AG04450 (cell line): Measurements from ENCODE around the gene SMIM31. TPM values are rescaled to one million over a fixed set of nuclear protein-coding genes. Genes with fewer than 3 reads are reported as not detected.

Experiments used
- CTCF ChIA-PET: fragments of 300-600, 350-600 bp; formaldehyde crosslinking; extraction: SDS; loops from one replicate; lab custom pipeline; 2022; ENCODE audit warnings: antibody characterized with exemption, inconsistent platforms; lab: Charles Lee
- POLR2A ChIA-PET: fragments of 350-600 bp; formaldehyde crosslinking; extraction: SDS; loops from one replicate; lab custom pipeline; 2021; ENCODE audit warnings: antibody characterized with exemption, inconsistent platforms; lab: Yijun Ruan, JAX
- DNase-seq: peaks from one replicate; pipeline ENCODE4 v3.0.0-alpha.2; 2011; ENCODE audit warnings: low read depth, low spot score
- H3K27ac ChIP-seq: one replicate; pipeline ENCODE4 v1.5.1; 2012; ENCODE audit warnings: low read depth, low read length, control low read depth
- H3K27me3 ChIP-seq: one replicate; pipeline ENCODE4 v1.6.0; 2012; ENCODE audit warnings: low read length; ENCODE audit not compliant: control insufficient read depth, insufficient read depth
- H3K4me3 ChIP-seq: 2 replicates; pipeline ENCODE4 v1.5.1; 2011; ENCODE audit warnings: mild to moderate bottlenecking, low read depth, low read length, control low read depth
- H3K9me3 ChIP-seq: 2 replicates; pipeline ENCODE4 v1.5.1; 2012; ENCODE audit warnings: low read length; ENCODE audit not compliant: control insufficient read depth, insufficient read depth
- polyA plus RNA-seq: library from polyadenylated mRNA; depleted of rRNA; stranded (reverse); fragments of >200 nt; gene quantifications from 2 replicates; pipeline ENCODE4 v1.2.3, GENCODE V29; 2011
- TF ChIP-seq, protein P1 (sequence below): IDR thresholded peaks from 2 replicates; pipeline ENCODE4 v1.5.1; 2011; ENCODE audit warnings: low read depth, low read length, control low read depth, inconsistent platforms

SMIM31 gene
- polyA plus RNA-seq, 1 experiment = not detected

DNA sequence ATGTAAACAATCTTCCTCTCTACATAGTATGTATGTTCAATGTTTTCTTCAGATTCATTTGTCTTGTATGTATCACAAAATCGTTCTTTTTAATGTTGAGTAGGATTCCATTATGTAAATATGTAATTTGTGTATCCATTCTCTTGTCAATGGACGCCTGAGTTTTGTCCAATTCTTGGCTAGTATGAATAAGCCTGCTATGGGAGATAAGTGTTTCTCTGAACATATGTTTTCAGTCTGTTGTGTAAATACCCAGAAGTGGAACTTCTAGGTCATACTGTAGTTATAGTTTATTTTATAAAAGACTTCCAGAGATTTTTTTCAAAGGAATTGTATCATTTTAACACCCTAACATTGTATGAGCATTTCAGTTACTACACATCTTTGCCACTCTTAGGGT, 2.8 kb downstream of the SMIM31 start:
- 0 out of 2 replicates have a peak, but pooled peaks cover 2% of the 10 kb centered on the region for H3K9me3 ChIP-seq
- H3K4me3 ChIP-seq = no peak overlapping the region
- no peak for DNase-seq
- CTCF ChIA-PET = no interaction called here
- POLR2A ChIA-PET = no interaction called here
- H3K27me3 ChIP-seq = no peaks in the 10 kb centered on the region
- TF ChIP-seq, protein P1, sequence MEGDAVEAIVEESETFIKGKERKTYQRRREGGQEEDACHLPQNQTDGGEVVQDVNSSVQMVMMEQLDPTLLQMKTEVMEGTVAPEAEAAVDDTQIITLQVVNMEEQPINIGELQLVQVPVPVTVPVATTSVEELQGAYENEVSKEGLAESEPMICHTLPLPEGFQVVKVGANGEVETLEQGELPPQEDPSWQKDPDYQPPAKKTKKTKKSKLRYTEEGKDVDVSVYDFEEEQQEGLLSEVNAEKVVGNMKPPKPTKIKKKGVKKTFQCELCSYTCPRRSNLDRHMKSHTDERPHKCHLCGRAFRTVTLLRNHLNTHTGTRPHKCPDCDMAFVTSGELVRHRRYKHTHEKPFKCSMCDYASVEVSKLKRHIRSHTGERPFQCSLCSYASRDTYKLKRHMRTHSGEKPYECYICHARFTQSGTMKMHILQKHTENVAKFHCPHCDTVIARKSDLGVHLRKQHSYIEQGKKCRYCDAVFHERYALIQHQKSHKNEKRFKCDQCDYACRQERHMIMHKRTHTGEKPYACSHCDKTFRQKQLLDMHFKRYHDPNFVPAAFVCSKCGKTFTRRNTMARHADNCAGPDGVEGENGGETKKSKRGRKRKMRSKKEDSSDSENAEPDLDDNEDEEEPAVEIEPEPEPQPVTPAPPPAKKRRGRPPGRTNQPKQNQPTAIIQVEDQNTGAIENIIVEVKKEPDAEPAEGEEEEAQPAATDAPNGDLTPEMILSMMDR = no peak
- no peak overlapping the region for H3K27ac ChIP-seq

DNA sequence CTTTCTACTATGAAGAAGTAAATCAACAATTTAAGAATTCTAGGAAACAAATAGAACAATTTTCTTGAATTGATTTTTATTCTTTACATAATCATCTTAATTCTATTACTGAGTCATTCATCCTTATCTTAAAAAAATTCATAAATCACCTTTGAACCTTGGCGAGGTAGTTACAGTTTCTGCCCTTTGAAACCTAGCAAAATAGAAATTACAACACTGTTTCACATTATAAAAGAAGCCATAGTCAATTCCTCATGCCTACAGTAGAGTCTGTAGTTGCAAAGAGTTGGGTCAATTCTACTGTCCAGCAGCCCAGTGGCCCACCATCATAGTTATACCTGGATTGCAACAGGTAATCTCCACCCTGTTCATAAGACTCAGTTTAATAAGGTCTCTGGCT, 7.3 kb downstream of the SMIM31 start:
- CTCF ChIA-PET = no interaction called here
- Histone ChIP-seq H3K27ac (no peak overlapping the region), H3K4me3 (no peak overlapping the region), H3K9me3 (0 out of 2 replicates have a peak, but pooled peaks cover 2% of the 10 kb centered on the region), H3K27me3 (no peaks in the 10 kb centered on the region)
- DNase-seq = no peak
- POLR2A ChIA-PET = no interaction called here
- TF ChIP-seq, protein P1 = no peak

DNA sequence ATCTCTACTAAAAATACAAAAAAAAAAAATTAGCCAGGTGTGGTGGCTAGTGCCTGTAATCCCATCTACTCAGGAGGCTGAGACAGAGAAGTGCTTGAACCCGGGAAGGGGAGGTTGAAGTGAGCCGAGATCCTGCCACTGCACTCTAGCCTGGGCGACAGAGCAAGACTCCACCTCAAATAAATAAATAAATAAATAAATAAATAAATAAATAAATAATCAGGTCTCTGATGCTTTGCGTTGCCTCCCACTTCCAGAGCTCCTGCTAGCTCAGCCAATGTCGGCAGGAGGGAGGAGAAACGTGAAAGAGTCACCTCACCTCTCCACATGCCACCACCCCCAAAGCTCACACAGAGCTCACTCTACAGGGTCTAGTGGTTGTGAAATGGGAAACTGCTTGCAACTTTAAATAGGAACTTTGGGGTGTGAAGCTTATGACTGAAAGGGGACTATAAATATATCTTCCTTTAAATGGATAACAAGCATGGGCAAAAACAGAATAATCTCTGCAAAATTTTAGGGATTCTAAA, 7.9 kb downstream of the SMIM31 start:
- no peak overlapping the region for H3K4me3 ChIP-seq
- TF ChIP-seq, protein P1 = no peak
- CTCF ChIA-PET = no interaction called here
- POLR2A ChIA-PET = no interaction called here
- H3K27ac ChIP-seq = no peak overlapping the region
- no peak for DNase-seq
- no peaks in the 10 kb centered on the region for H3K27me3 ChIP-seq
- 0 out of 2 replicates have a peak, but pooled peaks cover 2% of the 10 kb centered on the region for H3K9me3 ChIP-seq

DNA sequence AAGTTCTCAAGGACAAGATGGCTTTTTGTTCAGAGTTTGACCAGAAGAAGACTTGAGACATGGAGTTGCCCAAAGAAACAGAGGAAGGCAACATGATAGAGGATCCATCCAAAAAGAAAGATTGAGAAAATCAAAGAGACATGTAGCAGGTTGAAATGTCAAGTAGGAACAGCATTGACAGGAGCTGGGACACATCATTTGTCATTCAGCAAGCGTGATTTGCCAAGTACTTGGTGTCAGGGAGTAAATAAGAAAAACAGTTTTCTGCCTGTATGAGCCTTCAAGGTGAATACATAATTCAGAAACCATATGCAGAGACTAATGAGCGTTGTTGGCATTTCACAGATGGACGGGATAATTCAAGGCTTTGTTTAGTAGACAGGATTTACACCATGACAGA, 11.2 kb downstream of the SMIM31 start:
- TF ChIP-seq, protein P1 = no peak
- Histone ChIP-seq H3K9me3 (no peaks in the 10 kb centered on the region), H3K27ac (no peak overlapping the region), H3K27me3 (no peaks in the 10 kb centered on the region), H3K4me3 (no peak overlapping the region)
- ChIA-PET POLR2A (no interaction called here), CTCF (interaction anchor here (0.6 kb wide), 1 partner anchor 1694 kb away, joined by 3 read pairs; no protein-coding TSS in a partner anchor)
- DNase-seq = no peak

DNA sequence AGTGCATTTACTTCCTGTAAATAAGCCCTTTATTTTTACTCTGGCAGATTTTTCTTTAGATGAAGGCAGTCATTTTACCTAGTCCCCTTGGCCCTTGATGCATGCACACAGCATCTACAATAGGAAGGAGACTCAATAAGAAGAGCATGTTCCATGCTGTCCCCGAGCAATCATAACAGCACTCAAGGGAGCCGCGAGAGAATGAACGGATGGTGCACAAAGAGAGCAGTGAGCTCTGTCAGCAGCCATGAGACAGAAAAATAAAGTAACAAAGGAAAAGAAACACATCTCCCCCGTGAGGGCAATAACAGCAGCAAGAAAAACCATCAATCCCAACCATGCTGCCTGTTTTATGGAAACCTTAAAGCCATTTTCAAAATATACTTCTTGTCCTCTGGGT, 11.9 kb downstream of the SMIM31 start:
- no peaks in the 10 kb centered on the region for H3K9me3 ChIP-seq
- no peak overlapping the region for H3K27ac ChIP-seq
- H3K27me3 ChIP-seq = no peaks in the 10 kb centered on the region
- TF ChIP-seq, protein P1 = no peak
- DNase-seq = no peak
- H3K4me3 ChIP-seq = no peak overlapping the region
- CTCF ChIA-PET = no interaction called here
- POLR2A ChIA-PET = no interaction called here
